ENCODE measurements around the gene CRLF1.
"Not testable (repeated sequence)": the region's sequence is repeated elsewhere in the genome, so short reads cannot be mapped to it uniquely, and the experiment has no call there.

The CRLF1 gene

GRCh38 chr19:18603958-18604819 lies 2.4 kb downstream of the CRLF1 start:
- no peak for TF ChIP-seq CTCF (IDR thresholded peaks at IDR 0.05; ENCODE audit: low read depth, low read length, missing control alignments)
- DNase-seq (ENCODE audit: extremely low read depth, low read depth) = no peak
- no peak overlapping the region for H3K4me3 ChIP-seq (replicated peaks; ENCODE audit: low read depth, low read length)

GRCh38 chr19:18603255-18603957 lies 3.2 kb downstream of the CRLF1 start:
- H3K4me3 ChIP-seq (replicated peaks; ENCODE audit: low read depth, low read length) = no peak overlapping the region
- TF ChIP-seq CTCF (IDR thresholded peaks at IDR 0.05; ENCODE audit: low read depth, low read length, missing control alignments) = no peak
- DNase-seq (ENCODE audit: extremely low read depth, low read depth) = no peak

GRCh38 chr19:18601875-18602274 lies 4.7 kb downstream of the CRLF1 start:
- no peak overlapping the region for H3K4me3 ChIP-seq (replicated peaks; ENCODE audit: low read depth, low read length)
- no peak for DNase-seq (ENCODE audit: extremely low read depth, low read depth)
- no peak for TF ChIP-seq CTCF (IDR thresholded peaks at IDR 0.05; ENCODE audit: low read depth, low read length, missing control alignments)

GRCh38 chr19:18600692-18601397 lies 5.8 kb downstream of the CRLF1 start:
- not testable (repeated sequence) for DNase-seq (ENCODE audit: extremely low read depth, low read depth); H3K4me3 ChIP-seq (replicated peaks; ENCODE audit: low read depth, low read length)

- no peak overlapping the region for H3K4me3 ChIP-seq (replicated peaks; ENCODE audit: low read depth, low read length)
- no peak for TF ChIP-seq CTCF (IDR thresholded peaks at IDR 0.05; ENCODE audit: low read depth, low read length, missing control alignments)
- no peak for DNase-seq (ENCODE audit: extremely low read depth, low read depth)
These were observed 7.1 kb downstream of the CRLF1 start for GRCh38 chr19:18599485-18599884.

- H3K4me3 ChIP-seq (replicated peaks; ENCODE audit: low read depth, low read length) = no peak overlapping the region
- no peak for DNase-seq (ENCODE audit: extremely low read depth, low read depth)
- no peak for TF ChIP-seq CTCF (IDR thresholded peaks at IDR 0.05; ENCODE audit: low read depth, low read length, missing control alignments)
These were observed 8.6 kb downstream of the CRLF1 start for GRCh38 chr19:18597809-18598660.
